ENCODE data around the gene PPT2. TPM values are rescaled to one million over a fixed set of nuclear protein-coding genes. Genes with fewer than 3 reads are reported as not detected.

Gene PPT2
- total RNA-seq, 2 experiments from 2014 or later = 9.9 to 10.1 TPM

DNA sequence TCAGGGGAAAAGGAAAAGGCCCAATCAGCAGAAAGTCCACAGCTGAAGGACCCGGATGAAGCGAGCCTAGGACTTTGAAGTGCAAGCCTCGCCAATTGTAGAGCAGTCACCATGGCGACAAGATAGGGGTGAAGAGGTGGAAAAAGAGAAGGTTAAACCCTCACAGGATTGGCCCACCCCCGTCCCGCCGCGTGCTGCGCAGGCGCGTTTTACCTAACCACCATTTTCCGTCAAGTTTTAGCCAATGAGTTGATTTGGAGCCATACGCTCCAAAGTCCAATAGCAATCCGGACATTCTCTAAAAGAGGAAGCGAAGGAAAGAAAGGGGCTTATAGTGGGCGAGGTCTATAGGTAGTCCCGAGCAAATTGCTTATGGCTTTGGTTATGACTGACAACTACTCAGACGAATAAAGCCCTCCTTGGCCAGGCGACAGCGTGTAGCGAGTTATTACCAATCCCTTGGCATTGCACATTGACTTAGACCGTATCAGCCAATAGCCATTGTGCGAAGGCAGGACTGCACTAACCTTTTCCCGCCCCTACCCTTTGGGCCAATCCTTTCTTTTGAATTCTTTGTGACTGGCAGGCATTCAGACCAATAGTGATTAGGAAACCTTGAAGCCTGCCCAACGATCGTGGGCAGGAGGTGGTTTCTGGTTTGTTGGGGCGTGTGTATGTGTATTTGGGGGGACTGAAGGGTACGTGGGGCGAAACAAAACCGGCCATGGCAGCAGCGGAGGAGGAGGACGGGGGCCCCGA is 24.0 kb downstream of the PPT2 start, which contains the start of gene RNF5:
Gene RNF5 (plus strand): TSS at position 618 of the 759 bp plus-strand sequence. CDS start 107 bp downstream, at position 725.
- Mint-ChIP-seq H3K27me3 (no peaks in the 10 kb centered on the region), H3K9me3 (ENCODE audit: low read depth) (no peaks in the 10 kb centered on the region), H3K36me3 (ENCODE audit: low read depth) (peaks cover 28% of the 10 kb centered on the region), H3K4me1 (peaks cover 70% of the 10 kb centered on the region), H3K27ac (peak within 1 kb of the TSS; percentile 98), H3K4me3 (peak within 1 kb of the TSS; percentile 92)
- ChIA-PET CTCF (interaction anchor here (0.6 to 1.4 kb wide), 4 partner anchors 15 to 665 kb away, joined by 3 to 5 read pairs (median 4); partner anchors contain the start of gene GPSM3), POLR2A (interaction anchor here (0.8 to 1.4 kb wide), 5 partner anchors 13 to 794 kb away, joined by 3 to 7 read pairs (median 4); partner anchors contain the start of genes ATF6B, PSMB9 and TAP1)
- DNase-seq (peak; percentile 96), ATAC-seq (peak; percentile 89)
- intact Hi-C loops (cut with DNase I, micrococcal nuclease) = loop anchor here (1.0 to 5.0 kb wide), 20 partner anchors 12 to 1621 kb away; partner anchors contain the start of genes HSD17B8 (in 2 of the 2), PPT2 (in 2 of the 2), PSMB8 (in 2 of the 2) and RXRB (in 2 of the 2)

DNA sequence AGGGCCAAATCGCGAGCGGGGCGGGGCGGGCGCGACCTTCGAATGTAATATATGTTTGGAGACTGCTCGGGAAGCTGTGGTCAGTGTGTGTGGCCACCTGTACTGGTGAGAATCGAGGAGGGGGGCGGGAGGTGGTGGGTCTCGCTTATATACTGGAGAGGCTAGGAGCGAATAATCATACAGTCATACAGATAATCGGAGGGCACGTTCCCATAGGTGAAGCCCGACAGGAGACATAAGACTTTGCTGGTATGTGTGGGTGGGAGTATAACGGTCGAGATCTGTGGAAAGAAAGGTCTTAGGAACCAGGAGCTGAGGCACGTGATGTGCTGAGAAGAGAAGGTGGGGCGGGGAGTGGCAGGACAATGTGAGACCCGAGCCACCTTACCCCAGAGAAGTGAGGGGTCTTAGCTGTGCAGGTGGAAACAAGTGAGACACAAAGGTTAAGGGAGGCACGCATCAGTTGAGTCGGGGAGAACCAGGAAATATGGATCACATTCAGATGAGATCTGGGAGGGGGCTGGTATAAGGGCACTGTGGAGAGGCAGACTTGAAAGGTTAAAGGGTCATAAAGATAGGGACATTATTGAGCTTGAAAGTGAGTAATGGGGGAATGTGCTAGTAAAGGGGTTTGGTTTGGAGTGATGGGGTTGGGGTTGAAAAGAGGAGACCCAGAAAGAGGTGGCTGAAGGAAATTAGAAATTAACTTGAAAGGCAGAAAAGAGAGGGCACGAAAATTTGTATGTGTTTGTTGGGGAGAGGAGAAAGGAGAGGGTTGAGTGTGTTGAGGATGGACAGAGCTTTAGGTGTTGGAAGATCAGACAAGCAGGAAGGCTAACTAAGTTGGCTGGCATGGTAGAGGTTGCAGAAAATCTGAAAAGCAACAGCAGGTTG is 24.9 kb downstream of the PPT2 start:
- H3K4me1 Mint-ChIP-seq = peaks cover 68% of the 10 kb centered on the region

DNA sequence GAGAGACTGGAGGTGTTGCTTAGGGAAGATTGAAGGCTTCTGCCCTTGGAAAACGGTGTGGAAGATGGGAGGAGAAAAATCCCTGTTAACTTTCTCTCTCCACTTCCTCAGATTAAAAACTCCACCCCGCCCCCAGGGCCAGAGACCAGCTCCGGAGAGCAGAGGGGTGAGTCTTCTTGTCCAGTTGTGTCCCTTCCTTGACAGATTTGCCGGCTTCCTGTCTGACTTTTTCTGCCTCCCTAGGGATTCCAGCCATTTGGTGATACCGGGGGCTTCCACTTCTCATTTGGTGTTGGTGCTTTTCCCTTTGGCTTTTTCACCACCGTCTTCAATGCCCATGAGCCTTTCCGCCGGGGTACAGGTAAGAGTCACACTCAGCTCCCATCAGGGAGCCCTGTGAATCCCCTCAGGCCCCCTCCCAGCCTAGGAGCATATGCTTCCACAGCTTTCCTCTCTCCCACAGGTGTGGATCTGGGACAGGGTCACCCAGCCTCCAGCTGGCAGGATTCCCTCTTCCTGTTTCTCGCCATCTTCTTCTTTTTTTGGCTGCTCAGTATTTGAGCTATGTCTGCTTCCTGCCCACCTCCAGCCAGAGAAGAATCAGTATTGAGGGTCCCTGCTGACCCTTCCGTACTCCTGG is 25.9 kb downstream of the PPT2 start:
- H3K4me3 Mint-ChIP-seq = peak overlapping the region; percentile 92
- H3K9me3 Mint-ChIP-seq (ENCODE audit: low read depth) = no peaks in the 10 kb centered on the region
- DNase-seq (no peak), ATAC-seq (no peak)
- intact Hi-C loops (cut with DNase I, micrococcal nuclease) = loop anchor here (2.0 to 5.0 kb wide), 9 partner anchors 443 to 1623 kb away; partner anchors contain the start of genes HSD17B8 (in 2 of the 2), PSMB8 (in 2 of the 2), RXRB (in 2 of the 2) and SLC39A7 (in 2 of the 2)
- H3K27ac Mint-ChIP-seq = peak overlapping the region; percentile 98
- ChIA-PET POLR2A (interaction anchor here (0.7 kb wide), 1 partner anchor 9 kb away, joined by 3 read pairs; no protein-coding TSS in a partner anchor), CTCF (interaction anchor here (0.7 to 1.4 kb wide), 2 partner anchors 10 to 12 kb away, joined by 3 read pairs; partner anchors contain the start of gene PBX2)
- H3K27me3 Mint-ChIP-seq = no peaks in the 10 kb centered on the region
- peaks cover 58% of the 10 kb centered on the region for H3K4me1 Mint-ChIP-seq
- H3K36me3 Mint-ChIP-seq (ENCODE audit: low read depth) = peaks cover 37% of the 10 kb centered on the region

More for the DNA sequence above, 24.9 kb downstream of the PPT2 start:
- CTCF ChIA-PET = interaction anchor here (0.7 to 1.4 kb wide), 4 partner anchors 11 to 1084 kb away, joined by 3 read pairs; partner anchors contain the start of gene PBX2
- peak overlapping the region; percentile 98 for H3K27ac Mint-ChIP-seq
- intact Hi-C loops (cut with DNase I, micrococcal nuclease) = loop anchor here (1.0 to 5.0 kb wide), 16 partner anchors 12 to 1621 kb away; partner anchors contain the start of genes HSD17B8 (in 2 of the 2), PSMB8 (in 2 of the 2), RXRB (in 2 of the 2) and SLC39A7 (in 2 of the 2)
- POLR2A ChIA-PET = interaction anchor here (0.6 to 0.7 kb wide), 3 partner anchors 10 to 517 kb away, joined by 3 to 5 read pairs (median 3); partner anchors contain the start of gene ATF6B
- no peaks in the 10 kb centered on the region for H3K9me3 Mint-ChIP-seq (ENCODE audit: low read depth)
- no peaks in the 10 kb centered on the region for H3K27me3 Mint-ChIP-seq
- H3K36me3 Mint-ChIP-seq (ENCODE audit: low read depth) = peaks cover 34% of the 10 kb centered on the region
- no peak for ATAC-seq
- peak overlapping the region; percentile 92 for H3K4me3 Mint-ChIP-seq
- no peak for DNase-seq

DNA sequence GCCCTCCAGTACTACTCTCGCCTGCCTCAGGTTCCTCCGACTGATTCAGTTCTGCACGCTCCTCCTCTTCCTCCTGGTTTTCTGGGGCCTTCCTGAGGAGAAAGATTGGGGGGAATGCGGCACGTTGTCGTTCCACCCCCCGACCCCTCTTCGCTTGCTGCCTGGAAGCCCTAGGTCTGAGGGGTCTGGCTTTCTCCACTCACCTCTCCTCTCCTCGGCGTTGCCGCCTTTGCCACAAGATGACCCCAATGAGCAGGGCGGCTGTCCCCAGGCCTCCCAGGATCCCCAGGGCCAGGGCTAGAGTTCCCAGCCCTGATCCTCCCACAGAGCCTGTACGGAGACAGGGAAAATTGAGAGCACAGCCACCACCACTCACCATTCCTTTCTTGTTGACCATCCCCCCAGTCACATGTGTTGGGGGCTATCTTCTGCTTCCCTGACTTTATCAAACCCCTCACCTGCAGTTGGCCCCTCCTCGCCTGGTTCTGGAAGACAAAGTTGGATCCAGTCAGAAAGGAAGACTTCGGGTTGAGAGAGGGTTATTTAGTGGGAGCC is 27.3 kb downstream of the PPT2 start:
- DNase-seq (no peak), ATAC-seq (no peak)
- ChIA-PET CTCF (no interaction called here), POLR2A (no interaction called here)
- Mint-ChIP-seq H3K36me3 (ENCODE audit: low read depth) (peaks cover 46% of the 10 kb centered on the region), H3K27ac (peak overlapping the region; percentile 58), H3K9me3 (ENCODE audit: low read depth) (no peaks in the 10 kb centered on the region), H3K27me3 (no peaks in the 10 kb centered on the region), H3K4me3 (no peak overlapping the region), H3K4me1 (peaks cover 63% of the 10 kb centered on the region)
- intact Hi-C loops (cut with DNase I, micrococcal nuclease) = no loop called here

DNA sequence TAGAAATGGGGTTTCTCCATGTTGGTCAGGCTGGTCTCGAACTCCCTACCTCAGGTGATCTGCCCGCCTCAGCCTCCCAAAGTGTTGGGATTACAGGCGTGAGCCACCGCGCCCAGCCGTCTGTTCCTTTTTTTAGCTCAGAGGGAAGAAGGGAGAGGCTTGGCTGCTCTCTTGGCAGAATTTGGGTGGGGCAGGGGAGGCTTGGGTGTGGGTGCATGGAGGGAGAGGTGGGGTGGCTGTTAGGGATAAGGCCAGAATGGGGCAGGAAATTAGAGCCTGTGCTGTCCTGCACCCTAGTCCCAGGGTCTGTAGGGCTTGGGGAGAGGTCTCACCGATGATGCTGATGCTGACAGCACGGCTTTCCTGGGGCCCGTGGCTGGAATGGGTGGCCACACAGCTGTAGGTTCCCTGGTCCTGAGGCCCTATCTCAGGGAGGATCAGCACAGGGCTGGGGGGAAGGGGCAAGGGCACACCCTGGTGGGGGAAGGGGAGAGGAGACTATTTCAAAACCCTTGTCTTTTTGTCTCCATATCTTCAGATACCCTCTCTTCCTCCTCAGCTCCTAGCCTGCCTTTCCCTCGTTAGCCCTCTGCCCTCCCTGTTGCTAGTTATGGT is 28.1 kb downstream of the PPT2 start:
- ChIA-PET POLR2A (interaction anchor here (1.2 to 1.7 kb wide), 2 partner anchors 10 to 13 kb away, joined by 5 to 9 read pairs; partner anchors contain the start of gene GPSM3), CTCF (no interaction called here)
- intact Hi-C loops (cut with DNase I, micrococcal nuclease) = no loop called here
- ATAC-seq = no peak
- H3K27me3 Mint-ChIP-seq = no peaks in the 10 kb centered on the region
- no peak for DNase-seq
- H3K27ac Mint-ChIP-seq = peak overlapping the region; percentile 19
- H3K4me3 Mint-ChIP-seq = no peak overlapping the region
- H3K36me3 Mint-ChIP-seq (ENCODE audit: low read depth) = peaks cover 53% of the 10 kb centered on the region
- peaks cover 63% of the 10 kb centered on the region for H3K4me1 Mint-ChIP-seq
- H3K9me3 Mint-ChIP-seq (ENCODE audit: low read depth) = no peaks in the 10 kb centered on the region

DNA sequence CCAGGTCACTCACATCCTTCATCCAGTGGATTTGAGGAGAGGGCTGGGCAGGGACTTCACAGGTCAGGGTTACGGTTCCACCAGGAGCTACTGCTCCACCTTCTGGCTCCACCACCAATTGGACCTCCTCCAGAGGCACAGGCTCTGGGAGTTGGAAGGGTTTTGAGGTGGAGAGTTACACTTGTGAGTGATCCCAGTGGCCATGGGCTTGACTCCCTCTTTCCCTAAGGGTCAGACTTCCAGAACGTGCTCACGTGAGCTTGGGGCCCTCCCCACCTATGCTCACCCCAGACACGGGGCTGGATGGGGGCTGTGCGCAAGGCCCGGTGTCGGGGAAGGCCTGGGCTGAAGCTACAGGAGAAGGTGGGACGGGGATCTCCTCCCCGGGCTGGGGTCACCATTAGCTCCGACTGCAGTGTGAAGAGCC is 28.6 kb downstream of the PPT2 start:
- H3K4me1 Mint-ChIP-seq = peaks cover 64% of the 10 kb centered on the region
- H3K36me3 Mint-ChIP-seq (ENCODE audit: low read depth) = peaks cover 59% of the 10 kb centered on the region
- DNase-seq (no peak), ATAC-seq (no peak)
- peak overlapping the region; percentile 69 for H3K27ac Mint-ChIP-seq
- intact Hi-C loops (cut with DNase I, micrococcal nuclease) = no loop called here
- CTCF ChIA-PET = no interaction called here
- H3K27me3 Mint-ChIP-seq = no peaks in the 10 kb centered on the region
- no peak overlapping the region for H3K4me3 Mint-ChIP-seq
- no peaks in the 10 kb centered on the region for H3K9me3 Mint-ChIP-seq (ENCODE audit: low read depth)
- POLR2A ChIA-PET = interaction anchor here (1.2 to 1.7 kb wide), 2 partner anchors 10 to 13 kb away, joined by 5 to 9 read pairs; partner anchors contain the start of gene GPSM3

DNA sequence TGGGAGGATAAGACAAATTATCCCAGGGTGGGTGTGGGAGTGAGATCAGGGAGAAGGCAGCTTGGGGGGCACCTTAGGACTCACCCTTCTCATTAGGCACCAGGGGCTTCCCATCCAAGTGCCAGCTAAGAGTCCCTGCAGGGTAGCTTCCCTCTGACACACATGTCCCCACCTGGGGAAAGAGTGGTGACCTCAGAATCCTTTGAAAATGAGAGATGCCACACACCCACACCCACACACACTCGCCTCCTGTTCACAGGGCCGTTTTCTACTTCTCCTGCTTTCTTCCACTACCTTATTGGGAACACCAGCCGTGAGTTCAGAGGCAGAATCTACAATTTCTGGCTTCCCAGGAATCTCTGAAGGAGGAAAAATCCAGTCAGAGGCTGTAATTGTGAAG is 29.1 kb downstream of the PPT2 start:
- Mint-ChIP-seq H3K9me3 (ENCODE audit: low read depth) (no peaks in the 10 kb centered on the region), H3K36me3 (ENCODE audit: low read depth) (peaks cover 63% of the 10 kb centered on the region), H3K4me3 (no peak overlapping the region), H3K27me3 (no peaks in the 10 kb centered on the region), H3K4me1 (peaks cover 68% of the 10 kb centered on the region), H3K27ac (peak overlapping the region; percentile 69)
- DNase-seq (no peak), ATAC-seq (no peak)
- ChIA-PET CTCF (no interaction called here), POLR2A (interaction anchor here (1.2 to 1.7 kb wide), 2 partner anchors 9 to 12 kb away, joined by 5 to 9 read pairs; partner anchors contain the start of gene GPSM3)
- intact Hi-C loops (cut with DNase I, micrococcal nuclease) = no loop called here

DNA sequence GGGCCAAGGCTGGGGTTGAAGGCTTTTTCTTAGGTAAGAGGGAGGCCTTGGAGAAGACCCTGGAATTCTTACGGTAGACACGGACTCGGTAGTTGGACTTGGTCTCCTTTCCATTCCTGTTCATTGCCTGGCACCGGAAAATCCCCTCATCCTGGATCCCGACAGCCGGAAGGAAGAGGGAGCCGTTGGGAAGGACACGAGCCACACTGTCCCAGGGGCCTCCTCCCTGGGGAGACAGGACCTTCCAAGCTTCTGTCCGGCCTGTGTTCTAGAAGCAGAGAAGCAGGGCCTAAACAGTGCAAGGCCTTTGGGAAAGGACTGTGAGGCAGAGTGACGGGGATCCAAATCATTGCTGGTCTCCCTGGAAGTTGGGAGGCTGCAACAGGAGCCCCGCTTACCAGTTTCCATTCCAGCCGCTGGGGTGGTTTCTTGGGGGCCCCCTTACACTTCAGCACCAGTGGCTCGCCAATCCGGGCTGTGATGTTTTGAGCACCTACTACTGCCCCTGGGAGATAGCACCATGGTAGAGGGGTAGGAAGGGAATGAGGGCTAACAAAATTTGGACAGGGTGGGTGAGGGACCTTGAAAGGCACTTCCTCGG is 29.6 kb downstream of the PPT2 start:
- peaks cover 67% of the 10 kb centered on the region for H3K36me3 Mint-ChIP-seq (ENCODE audit: low read depth)
- intact Hi-C loops (cut with DNase I, micrococcal nuclease) = no loop called here
- ChIA-PET CTCF (no interaction called here), POLR2A (interaction anchor here (1.2 to 1.7 kb wide), 2 partner anchors 9 to 12 kb away, joined by 5 to 9 read pairs; partner anchors contain the start of gene GPSM3)
- H3K4me1 Mint-ChIP-seq = peaks cover 74% of the 10 kb centered on the region
- H3K27ac Mint-ChIP-seq = peak overlapping the region; percentile 69
- no peak overlapping the region for H3K4me3 Mint-ChIP-seq
- no peaks in the 10 kb centered on the region for H3K27me3 Mint-ChIP-seq
- H3K9me3 Mint-ChIP-seq (ENCODE audit: low read depth) = no peaks in the 10 kb centered on the region
- no peak for ATAC-seq
- no peak for DNase-seq

DNA sequence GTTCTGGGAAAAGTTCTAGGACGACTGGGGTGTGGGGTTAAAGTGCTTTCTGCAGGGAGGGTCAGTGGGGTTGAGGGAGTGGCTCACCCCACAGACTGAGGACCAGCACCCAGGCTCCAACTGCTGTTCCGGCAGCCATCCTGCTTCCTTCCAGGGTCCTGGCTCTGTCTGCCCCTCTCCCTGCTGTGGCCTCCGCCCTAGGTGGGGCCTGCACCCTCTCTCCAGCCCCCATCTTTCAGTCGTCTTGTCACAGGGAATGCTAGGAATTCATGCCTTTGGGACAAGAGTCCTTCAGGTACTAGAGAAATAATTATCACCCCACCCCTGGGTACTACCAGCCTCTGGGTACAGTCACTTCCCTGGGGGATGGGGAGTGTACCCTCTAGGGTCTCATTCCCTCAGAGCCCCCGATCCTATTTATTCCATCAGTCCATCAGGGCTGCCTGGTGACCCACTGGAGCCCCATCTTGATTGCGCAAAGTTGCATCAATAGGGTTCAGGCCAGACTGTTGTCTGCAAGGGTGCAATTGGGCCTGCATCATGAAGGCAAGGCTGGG is 30.2 kb downstream of the PPT2 start, which contains the start of gene AGER:
Gene AGER (minus strand): TSS at position 170 of the 557 bp plus-strand sequence. CDS start 31 bp downstream, at position 139.
- ATAC-seq (no peak), DNase-seq (no peak)
- CTCF ChIA-PET = no interaction called here
- no peaks in the 10 kb centered on the region for H3K9me3 Mint-ChIP-seq (ENCODE audit: low read depth)
- H3K4me1 Mint-ChIP-seq = peaks cover 74% of the 10 kb centered on the region
- H3K27me3 Mint-ChIP-seq = no peaks in the 10 kb centered on the region
- H3K36me3 Mint-ChIP-seq (ENCODE audit: low read depth) = peaks cover 67% of the 10 kb centered on the region
- H3K4me3 Mint-ChIP-seq = no peak within 1 kb of the TSS
- POLR2A ChIA-PET = no interaction called here
- H3K27ac Mint-ChIP-seq = peak within 1 kb of the TSS; percentile 69
- intact Hi-C loops (cut with DNase I, micrococcal nuclease) = no loop called here

Measured in activated CD4-positive, alpha-beta T cell treated with anti-CD3 and anti-CD28 coated beads for 36 hours (primary cell).